ENCODE measurements around the gene ADGRV1. TPM values are rescaled to one million over a fixed set of nuclear protein-coding genes. Genes with fewer than 3 reads are reported as not detected.

The ADGRV1 gene
- total RNA-seq, 1 experiment from 2014 or later = 64.8 TPM

DNA sequence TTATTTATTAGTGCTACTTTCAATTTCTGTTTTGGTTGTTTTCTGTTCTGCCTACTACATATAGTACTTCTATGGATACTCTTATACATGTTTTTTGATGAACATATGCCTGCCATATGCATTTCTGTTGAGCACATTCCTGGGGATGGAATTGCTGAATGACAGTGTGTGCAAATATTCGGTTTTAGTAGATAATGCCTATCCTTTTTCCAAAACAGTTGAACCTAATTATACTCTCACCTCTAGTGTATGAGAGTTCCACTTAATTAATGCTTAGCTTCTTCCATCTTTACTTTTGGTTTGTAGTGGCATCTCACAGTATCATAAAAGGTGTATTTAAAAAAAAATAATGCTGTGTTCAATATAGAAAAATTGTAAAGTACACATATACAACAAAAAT, 96.8 kb downstream of the ADGRV1 start:
- Mint-ChIP-seq H3K27ac (no peak overlapping the region), H3K4me1 (no peaks in the 10 kb centered on the region), H3K4me3 (no peak overlapping the region), H3K36me3 (ENCODE audit: insufficient read depth in 1 of 3, low read depth in 3 of 3) (peaks cover 36 to 42% (median 37%) of the 10 kb centered on the region in 3 experiments; a peak in 6 of 7 replicates), H3K9me3 (no peaks in the 10 kb centered on the region), H3K27me3 (ENCODE audit: low read depth) (no peaks in the 10 kb centered on the region)
- no peak overlapping the region for H3K27ac ChIP-seq (ENCODE audit: insufficient read length, low read depth, low read length)
- no peak overlapping the region for H4K8ac ChIP-seq (replicated peaks; ENCODE audit: insufficient read length, low read depth, low read length)
- H3K9ac ChIP-seq (ENCODE audit: extremely low read depth, insufficient read length, low read length) = no peak overlapping the region
- no peak overlapping the region for H3K14ac ChIP-seq (ENCODE audit: insufficient read depth, low read length)
- no peak for DNase-seq
- H3K18ac ChIP-seq (ENCODE audit: insufficient read length, low read depth, low read length) = no peak overlapping the region
- H3K79me1 ChIP-seq (ENCODE audit: insufficient read depth, low read depth, low read length, poor library complexity, severe bottlenecking) = no peaks in the 10 kb centered on the region
- H2BK5ac ChIP-seq (ENCODE audit: insufficient read length, low read length) = no peak overlapping the region
- no peak overlapping the region for H3K4me2 ChIP-seq (ENCODE audit: insufficient read depth, insufficient read length, low read length)
- no peak overlapping the region for H2AFZ ChIP-seq (ENCODE audit: low read length)
- H4K5ac ChIP-seq (ENCODE audit: insufficient read length, low read depth, low read length) = no peak overlapping the region
- no peak overlapping the region for H3K23ac ChIP-seq (ENCODE audit: insufficient read length, low read depth, low read length)
- no peak overlapping the region for H2BK20ac ChIP-seq (ENCODE audit: low read depth, low read length, poor library complexity, severe bottlenecking)
- H3K79me2 ChIP-seq (ENCODE audit: insufficient read depth, low read length) = no peaks in the 10 kb centered on the region
- no CpG with 5 or more reads among the region's 1 CpG for WGBS (ENCODE audit: extremely low coverage, insufficient read length, low lambda C conversion rate)
- H2BK12ac ChIP-seq (ENCODE audit: insufficient read length, low read depth, low read length) = no peak overlapping the region
- no peak overlapping the region for H3K4ac ChIP-seq (ENCODE audit: low read depth, low read length)
- H4K91ac ChIP-seq (ENCODE audit: insufficient read length, low read depth, low read length) = no peak overlapping the region
- no peaks in the 10 kb centered on the region for H4K20me1 ChIP-seq (ENCODE audit: control insufficient read depth, insufficient read depth, insufficient read length)
- H3K9me3 ChIP-seq (ENCODE audit: control insufficient read depth, low read depth, low read length) = no peaks in the 10 kb centered on the region
- H3K56ac ChIP-seq (ENCODE audit: insufficient read length, low read depth, low read length) = no peak overlapping the region
- TF ChIP-seq, protein P1, sequence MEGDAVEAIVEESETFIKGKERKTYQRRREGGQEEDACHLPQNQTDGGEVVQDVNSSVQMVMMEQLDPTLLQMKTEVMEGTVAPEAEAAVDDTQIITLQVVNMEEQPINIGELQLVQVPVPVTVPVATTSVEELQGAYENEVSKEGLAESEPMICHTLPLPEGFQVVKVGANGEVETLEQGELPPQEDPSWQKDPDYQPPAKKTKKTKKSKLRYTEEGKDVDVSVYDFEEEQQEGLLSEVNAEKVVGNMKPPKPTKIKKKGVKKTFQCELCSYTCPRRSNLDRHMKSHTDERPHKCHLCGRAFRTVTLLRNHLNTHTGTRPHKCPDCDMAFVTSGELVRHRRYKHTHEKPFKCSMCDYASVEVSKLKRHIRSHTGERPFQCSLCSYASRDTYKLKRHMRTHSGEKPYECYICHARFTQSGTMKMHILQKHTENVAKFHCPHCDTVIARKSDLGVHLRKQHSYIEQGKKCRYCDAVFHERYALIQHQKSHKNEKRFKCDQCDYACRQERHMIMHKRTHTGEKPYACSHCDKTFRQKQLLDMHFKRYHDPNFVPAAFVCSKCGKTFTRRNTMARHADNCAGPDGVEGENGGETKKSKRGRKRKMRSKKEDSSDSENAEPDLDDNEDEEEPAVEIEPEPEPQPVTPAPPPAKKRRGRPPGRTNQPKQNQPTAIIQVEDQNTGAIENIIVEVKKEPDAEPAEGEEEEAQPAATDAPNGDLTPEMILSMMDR (conservative IDR thresholded peaks at IDR 0.05) = no peak
- H2AK5ac ChIP-seq (ENCODE audit: insufficient read length, low read length) = no peak overlapping the region
- no peak overlapping the region for H2BK15ac ChIP-seq (ENCODE audit: low read depth, low read length)
- H3T11ph ChIP-seq (ENCODE audit: low read length) = no peak overlapping the region
- no peaks in the 10 kb centered on the region for H3K23me2 ChIP-seq (ENCODE audit: insufficient read length, low read depth, low read length, poor library complexity, severe bottlenecking)
- no peaks in the 10 kb centered on the region for H3K27me3 ChIP-seq (ENCODE audit: insufficient read depth, low read length)
- no peaks in the 10 kb centered on the region for H3K4me1 ChIP-seq (ENCODE audit: insufficient read depth, low read length)
- H2BK120ac ChIP-seq (ENCODE audit: low read depth, low read length, poor library complexity, severe bottlenecking) = no peak overlapping the region

All from H9 (cell line).